ENCODE measurements around the gene CMIP. TPM values are rescaled to one million over a fixed set of nuclear protein-coding genes. Genes with fewer than 3 reads are reported as not detected.
A peak's percentile ranks its signal among the peaks of the same experiment; 100 is the strongest.

Gene CMIP
- total and polyA plus RNA-seq, 10 of the 15 experiments (the other 5 are each of a cell fraction or from before 2014, with no cell fraction given) = 1.2 to 43.2 (median 4.4) TPM

GRCh38 chr16:81436386-81436785, 8.2 kb upstream of the CMIP start:
- FAIRE-seq = no peak

GRCh38 chr16:81437865-81438264, 6.7 kb upstream of the CMIP start:
- ChIA-PET CTCF (no interaction called here), POLR2A (interaction anchor here (0.5 kb wide), 1 partner anchor 277 kb away, joined by 7 read pairs; no protein-coding TSS in a partner anchor), SMC1A (ENCODE audit: uncharacterized antibody, unreplicated experiment) (no interaction called here), RAD21 (ENCODE audit: unreplicated experiment) (no interaction called here)
- H3K27ac ChIP-seq (ENCODE audit: control insufficient read depth, insufficient read depth) = no peak overlapping the region
- no peaks in the 10 kb centered on the region for H3K79me2 ChIP-seq (ENCODE audit: control insufficient read depth, insufficient read depth, low read length)
- FAIRE-seq = no peak
- no peak overlapping the region for H3K9ac ChIP-seq (ENCODE audit: control insufficient read depth, insufficient read depth, low read length)
- no peak overlapping the region for H3K4me3 ChIP-seq
- BruUV-seq (replicated peaks) = no TSS peak
- peaks cover 6% of the 10 kb centered on the region for H3K4me1 ChIP-seq (ENCODE audit: control insufficient read depth, insufficient read depth, low read length)
- no peaks in the 10 kb centered on the region; a peak in 1 of 4 replicates for H3K36me3 ChIP-seq (ENCODE audit: control insufficient read depth in 2 of 2, insufficient read depth in 2 of 2, low read length in 1 of 2)
- in situ Hi-C loops (cut with MboI) (no loop called here), intact Hi-C loops (cut with micrococcal nuclease; ENCODE audit: unreplicated experiment) (no loop called here)
- H3K27me3 ChIP-seq (replicated peaks in 1 of 2; ENCODE audit: control insufficient read depth in 2 of 2, insufficient read depth in 2 of 2, low read length in 1 of 2) = peaks cover 0 to 2% of the 10 kb centered on the region in 2 experiments; a peak in 1 of 4 replicates
- DNase-seq (ENCODE audit: low read depth, low spot score) = no peak
- TF ChIP-seq, protein P1, sequence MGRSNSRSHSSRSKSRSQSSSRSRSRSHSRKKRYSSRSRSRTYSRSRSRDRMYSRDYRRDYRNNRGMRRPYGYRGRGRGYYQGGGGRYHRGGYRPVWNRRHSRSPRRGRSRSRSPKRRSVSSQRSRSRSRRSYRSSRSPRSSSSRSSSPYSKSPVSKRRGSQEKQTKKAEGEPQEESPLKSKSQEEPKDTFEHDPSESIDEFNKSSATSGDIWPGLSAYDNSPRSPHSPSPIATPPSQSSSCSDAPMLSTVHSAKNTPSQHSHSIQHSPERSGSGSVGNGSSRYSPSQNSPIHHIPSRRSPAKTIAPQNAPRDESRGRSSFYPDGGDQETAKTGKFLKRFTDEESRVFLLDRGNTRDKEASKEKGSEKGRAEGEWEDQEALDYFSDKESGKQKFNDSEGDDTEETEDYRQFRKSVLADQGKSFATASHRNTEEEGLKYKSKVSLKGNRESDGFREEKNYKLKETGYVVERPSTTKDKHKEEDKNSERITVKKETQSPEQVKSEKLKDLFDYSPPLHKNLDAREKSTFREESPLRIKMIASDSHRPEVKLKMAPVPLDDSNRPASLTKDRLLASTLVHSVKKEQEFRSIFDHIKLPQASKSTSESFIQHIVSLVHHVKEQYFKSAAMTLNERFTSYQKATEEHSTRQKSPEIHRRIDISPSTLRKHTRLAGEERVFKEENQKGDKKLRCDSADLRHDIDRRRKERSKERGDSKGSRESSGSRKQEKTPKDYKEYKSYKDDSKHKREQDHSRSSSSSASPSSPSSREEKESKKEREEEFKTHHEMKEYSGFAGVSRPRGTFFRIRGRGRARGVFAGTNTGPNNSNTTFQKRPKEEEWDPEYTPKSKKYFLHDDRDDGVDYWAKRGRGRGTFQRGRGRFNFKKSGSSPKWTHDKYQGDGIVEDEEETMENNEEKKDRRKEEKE (IDR thresholded peaks at IDR 0.05) = no peak
- TF ChIP-seq ZBTB40 (IDR thresholded peaks at IDR 0.05; ENCODE audit: borderline replicate concordance) (no peak), BACH1 (IDR thresholded peaks at IDR 0.05; ENCODE audit: borderline replicate concordance) (no peak), FOXM1 (IDR thresholded peaks at IDR 0.05; ENCODE audit: low read depth, low read length) (no peak), SREBF2 (IDR thresholded peaks at IDR 0.05; ENCODE audit: low read length) (no peak), NBN (IDR thresholded peaks at IDR 0.05) (no peak)
- no peak overlapping the region for H2AFZ ChIP-seq (ENCODE audit: control insufficient read depth, low read depth, low read length)
- 66% methylated on average over 10 of the region's 10 CpGs for WGBS (ENCODE audit: insufficient coverage, insufficient replicate concordance, low lambda C conversion rate, missing lambda C conversion rate)
- no peaks in the 10 kb centered on the region for H3K9me3 ChIP-seq (replicated peaks; ENCODE audit: control insufficient read depth, insufficient read depth, low read length)
- H3K4me2 ChIP-seq (ENCODE audit: control insufficient read depth, insufficient read depth) = no peak overlapping the region
- H4K20me1 ChIP-seq (ENCODE audit: control insufficient read depth, insufficient read depth) = no peaks in the 10 kb centered on the region
- no peak for ATAC-seq

More at GRCh38 chr16:81436386-81436785, 8.2 kb upstream of the CMIP start:
- in situ Hi-C loops (cut with MboI) (no loop called here), intact Hi-C loops (cut with micrococcal nuclease; ENCODE audit: unreplicated experiment) (no loop called here)
- no peak overlapping the region for H3K4me3 ChIP-seq
- H3K9me3 ChIP-seq (replicated peaks; ENCODE audit: control insufficient read depth, insufficient read depth, low read length) = no peaks in the 10 kb centered on the region
- POLR2A ChIA-PET = no interaction called here
- DNase-seq (ENCODE audit: low read depth, low spot score) (no peak), ATAC-seq (no peak)
- no peak overlapping the region for H3K9ac ChIP-seq (ENCODE audit: control insufficient read depth, insufficient read depth, low read length)
- H4K20me1 ChIP-seq (ENCODE audit: control insufficient read depth, insufficient read depth) = no peaks in the 10 kb centered on the region
- SMC1A ChIA-PET (ENCODE audit: uncharacterized antibody, unreplicated experiment) = no interaction called here
- no peaks in the 10 kb centered on the region; a peak in 1 of 4 replicates for H3K36me3 ChIP-seq (ENCODE audit: control insufficient read depth in 2 of 2, insufficient read depth in 2 of 2, low read length in 1 of 2)
- RAD21 ChIA-PET (ENCODE audit: unreplicated experiment) = no interaction called here
- no peaks in the 10 kb centered on the region for H3K79me2 ChIP-seq (ENCODE audit: control insufficient read depth, insufficient read depth, low read length)
- 0 out of 4 replicates have a peak, but pooled peaks cover 0 to 2% of the 10 kb centered on the region in 2 experiments for H3K27me3 ChIP-seq (replicated peaks in 1 of 2; ENCODE audit: control insufficient read depth in 2 of 2, insufficient read depth in 2 of 2, low read length in 1 of 2)
- TF ChIP-seq JUNB (IDR thresholded peaks at IDR 0.05) = peak; percentile 30; the same call in 1 of the 2 replicates
- TF ChIP-seq RCOR1 (conservative IDR thresholded peaks at IDR 0.05; ENCODE audit: low read depth, low read length) = no peak
- no peak for TF ChIP-seq TAF1 (IDR thresholded peaks at IDR 0.05; ENCODE audit: borderline replicate concordance, low read depth, low read length)
- no peak for TF ChIP-seq IKZF2 (IDR thresholded peaks at IDR 0.05)
- no peak for TF ChIP-seq ASH2L (IDR thresholded peaks at IDR 0.05; ENCODE audit: borderline replicate concordance, low read depth)
- H3K4me1 ChIP-seq (ENCODE audit: control insufficient read depth, insufficient read depth, low read length) = peaks cover 18% of the 10 kb centered on the region
- no peak overlapping the region for H3K27ac ChIP-seq (ENCODE audit: control insufficient read depth, insufficient read depth)
- H3K4me2 ChIP-seq (ENCODE audit: control insufficient read depth, insufficient read depth) = no peak overlapping the region
- no peak overlapping the region for H2AFZ ChIP-seq (ENCODE audit: control insufficient read depth, low read depth, low read length)
- CTCF ChIA-PET = no interaction called here
- WGBS (ENCODE audit: insufficient coverage, insufficient replicate concordance, low lambda C conversion rate, missing lambda C conversion rate) = 60% methylated on average over 6 of the region's 6 CpGs
- no TSS peak for BruUV-seq (replicated peaks)

All from GM12878 (cell line).